Mucosa of rectum (tissue), 2 donors: ENCODE results near the gene CSNK2A2.
A peak's percentile ranks its signal among the peaks of the same experiment; 100 is the strongest.

Source experiments
- H3K27ac ChIP-seq, 2 donors: one replicate each; pipeline ENCODE4 v1.7.0; 2013; ENCODE audit warnings: inconsistent platforms in 2 of 2, low read depth in 2 of 2, low read length in 2 of 2
- H3K27me3 ChIP-seq, 2 donors: one replicate each; pipeline ENCODE4 v1.7.0; 2013; ENCODE audit warnings: low read length in 2 of 2; ENCODE audit not compliant: control insufficient read depth in 2 of 2, insufficient read depth in 2 of 2
- H3K36me3 ChIP-seq, 2 donors: one replicate each; pipeline ENCODE4 v1.7.0; 2013; ENCODE audit warnings: low read length in 2 of 2; ENCODE audit not compliant: control insufficient read depth in 2 of 2, insufficient read depth in 2 of 2
- H3K4me1 ChIP-seq, 2 donors: one replicate each; pipeline ENCODE4 v1.7.0; 2013; ENCODE audit warnings: low read length in 2 of 2, mild to moderate bottlenecking in 1 of 2; ENCODE audit not compliant: control insufficient read depth in 2 of 2, insufficient read depth in 2 of 2
- H3K4me3 ChIP-seq, 2 donors: one replicate each; pipeline ENCODE4 v1.7.0; 2013; ENCODE audit warnings: low read length in 2 of 2
- H3K9ac ChIP-seq, 2 donors: one replicate each; pipeline ENCODE4 v1.7.0; 2013; ENCODE audit warnings: low read length in 2 of 2, low read depth in 1 of 2, mild to moderate bottlenecking in 1 of 2
- H3K9me3 ChIP-seq, 2 donors: one replicate each; pipeline ENCODE4 v1.7.0; 2013; ENCODE audit warnings: low read length in 2 of 2; ENCODE audit not compliant: control insufficient read depth in 2 of 2
- donor health status: healthy.
- donor health status: Normal muscosa, but diverticular disease.

The CSNK2A2 gene

DNA sequence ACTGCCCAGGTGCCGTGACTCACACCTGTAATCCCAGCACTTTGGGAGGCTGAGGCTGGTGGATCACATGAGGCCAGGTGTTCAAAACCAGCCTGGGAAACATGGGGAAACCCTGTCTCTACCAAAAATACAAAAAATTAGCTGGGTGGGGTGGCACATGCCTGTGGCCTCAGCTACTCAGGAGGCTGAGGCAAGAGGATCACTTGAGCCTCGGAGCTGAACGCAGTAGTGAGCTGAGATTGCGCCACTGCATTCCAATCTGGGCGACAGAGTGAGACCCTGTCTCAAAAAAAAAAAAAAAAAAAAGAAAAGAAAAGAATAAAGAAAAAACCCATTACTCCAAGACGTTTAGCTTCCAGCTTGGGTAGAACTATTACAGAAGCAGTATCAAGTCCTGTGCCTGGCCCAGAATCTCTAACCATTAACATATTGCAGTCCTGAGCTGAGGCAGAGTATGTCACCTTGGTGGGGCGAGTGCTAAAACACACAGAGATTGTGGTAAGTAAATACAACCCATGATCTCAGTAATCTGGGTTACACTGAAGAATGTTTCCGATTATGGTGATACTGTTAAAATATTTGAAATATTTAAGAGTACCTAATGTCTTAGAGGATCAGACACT lies 45.5 kb downstream of the CSNK2A2 start:
- Histone ChIP-seq H3K9me3 (no peaks in the 10 kb centered on the region), H3K36me3 (no peaks in the 10 kb centered on the region), H3K27me3 (no peaks in the 10 kb centered on the region), H3K27ac (no peak overlapping the region), H3K4me1 (no peaks in the 10 kb centered on the region), H3K9ac (no peak overlapping the region), H3K4me3 (no peak overlapping the region)

GRCh38 chr16:58148526-58148925 lies 49.4 kb downstream of the CSNK2A2 start:
- H3K4me3 ChIP-seq: no peak overlapping the region
- no peaks in the 10 kb centered on the region for H3K9me3 ChIP-seq
- H3K36me3 ChIP-seq: no peaks in the 10 kb centered on the region
- no peak overlapping the region for H3K9ac ChIP-seq
- H3K27ac ChIP-seq: no peak overlapping the region
- no peaks in the 10 kb centered on the region for H3K4me1 ChIP-seq
- H3K27me3 ChIP-seq: no peaks in the 10 kb centered on the region

DNA sequence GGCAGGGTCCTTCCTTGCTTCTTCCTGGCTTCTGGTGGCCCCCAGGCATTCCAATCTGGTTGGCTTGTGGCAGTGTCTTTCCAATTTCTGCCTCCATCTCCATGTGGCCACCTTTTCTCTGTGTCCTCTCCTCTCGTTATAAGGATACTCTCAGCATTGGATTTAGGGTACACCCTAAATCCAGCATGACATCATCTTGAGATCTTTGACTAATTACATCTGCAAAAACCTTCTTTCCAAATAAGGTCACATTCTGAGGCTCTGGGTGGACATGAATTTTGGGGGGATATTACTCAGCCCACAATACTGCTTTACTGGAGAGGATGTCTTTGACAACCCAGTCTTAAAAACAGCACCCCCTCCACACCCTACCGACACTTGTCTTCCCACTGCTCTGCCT lies 49.8 kb downstream of the CSNK2A2 start:
- Histone ChIP-seq H3K36me3 (no peaks in the 10 kb centered on the region), H3K9me3 (no peaks in the 10 kb centered on the region), H3K9ac (no peak overlapping the region), H3K4me3 (no peak overlapping the region), H3K27ac (no peak overlapping the region), H3K4me1 (no peaks in the 10 kb centered on the region), H3K27me3 (no peaks in the 10 kb centered on the region)

- H3K4me3 ChIP-seq: no peak overlapping the region
- no peaks in the 10 kb centered on the region for H3K27me3 ChIP-seq
Measured at GRCh38 chr16:58138852-58139251, 59.1 kb downstream of the CSNK2A2 start.

GRCh38 chr16:58137581-58137980 lies 60.3 kb downstream of the CSNK2A2 start:
- H3K27ac ChIP-seq: no peak overlapping the region
- no peak overlapping the region for H3K4me3 ChIP-seq
- no peaks in the 10 kb centered on the region for H3K4me1 ChIP-seq
- H3K27me3 ChIP-seq: no peaks in the 10 kb centered on the region
- no peaks in the 10 kb centered on the region for H3K36me3 ChIP-seq
- H3K9me3 ChIP-seq: no peaks in the 10 kb centered on the region
- H3K9ac ChIP-seq: no peak overlapping the region

More at GRCh38 chr16:58138852-58139251, 59.1 kb downstream of the CSNK2A2 start:
- Histone ChIP-seq H3K36me3 (no peaks in the 10 kb centered on the region), H3K9me3 (no peaks in the 10 kb centered on the region), H3K4me1 (no peaks in the 10 kb centered on the region), H3K9ac (no peak overlapping the region), H3K27ac (no peak overlapping the region)

DNA sequence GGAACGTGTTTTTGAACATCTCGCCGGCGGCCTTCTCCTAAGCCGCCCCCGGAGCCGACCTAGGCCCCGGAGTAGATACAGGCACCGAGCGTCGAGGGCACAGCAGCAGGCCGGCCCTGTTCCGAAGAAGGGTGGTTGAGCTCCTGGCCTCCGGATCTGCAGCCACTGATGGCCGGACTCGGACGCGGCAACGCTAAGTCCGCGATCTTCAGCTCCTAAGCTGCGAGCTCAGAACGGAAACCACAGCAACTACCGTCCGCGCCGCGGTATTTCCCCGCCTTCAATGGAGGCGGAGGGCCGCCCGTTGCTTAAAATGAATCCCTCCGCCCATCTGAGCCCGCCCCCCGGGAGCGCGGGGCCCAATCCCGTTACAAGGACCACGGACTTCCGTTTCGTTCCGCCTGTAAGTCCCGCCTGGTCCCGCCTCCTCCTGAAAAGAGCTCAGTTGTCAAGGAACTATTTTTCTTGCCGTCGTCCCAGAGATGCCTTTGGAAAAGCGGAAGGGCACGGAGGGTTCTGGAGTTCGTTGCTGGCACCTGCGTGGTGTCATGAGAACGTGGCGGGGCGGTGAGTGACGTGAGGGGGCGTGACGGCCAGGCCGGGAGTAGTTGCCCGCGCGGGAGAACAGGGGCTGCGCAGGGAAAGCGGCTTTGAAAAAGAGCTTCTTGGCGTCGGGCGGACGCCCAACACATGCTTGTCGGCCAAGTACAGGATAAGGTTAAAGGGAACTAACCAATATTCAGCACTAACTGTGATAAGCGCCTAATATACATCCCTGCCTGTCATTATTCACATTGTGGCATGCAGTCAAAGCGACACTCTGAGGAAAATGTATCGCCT lies 68.6 kb downstream of the CSNK2A2 start, which contains the start of gene CFAP20:
Gene CFAP20 (minus strand): TSS at position 285 of the 840 bp plus-strand sequence. CDS start 266 bp downstream, at position 19.
- H3K4me1 ChIP-seq: peaks cover 21 to 27% of the 10 kb centered on the region in 2 donors
- no peaks in the 10 kb centered on the region for H3K9me3 ChIP-seq
- H3K4me3 ChIP-seq: peak within 1 kb of the TSS; percentile 79 to 84

DNA sequence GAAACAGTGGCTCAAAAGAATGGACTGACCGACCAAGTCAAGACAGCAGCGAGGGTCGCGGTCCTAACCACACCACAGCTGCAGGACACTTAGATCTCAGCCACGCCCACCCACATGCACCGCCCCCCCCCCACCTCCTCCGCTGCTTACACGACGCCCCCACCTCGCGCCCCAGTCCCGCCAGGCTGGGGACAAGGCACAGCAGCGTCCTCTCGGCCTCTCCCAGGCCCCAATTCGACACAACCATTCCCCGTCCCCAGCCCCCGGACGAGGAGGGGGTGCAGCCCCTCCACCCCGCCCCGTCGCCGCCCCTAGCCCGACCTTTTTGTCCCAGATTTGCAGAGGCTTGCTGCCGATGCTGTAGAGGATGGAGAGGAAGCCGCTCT lies 69.2 kb downstream of the CSNK2A2 start:
- peak overlapping the region; percentile 79 to 84 for H3K4me3 ChIP-seq
- no peaks in the 10 kb centered on the region for H3K36me3 ChIP-seq
- peak overlapping the region; percentile 78 to 98 for H3K9ac ChIP-seq
- H3K27me3 ChIP-seq: no peaks in the 10 kb centered on the region
- no peaks in the 10 kb centered on the region for H3K9me3 ChIP-seq
- H3K4me1 ChIP-seq: peaks cover 27 to 32% of the 10 kb centered on the region in 2 donors
- H3K27ac ChIP-seq: peak overlapping the region; percentile 90 to 95

More for the DNA sequence above, 68.6 kb downstream of the CSNK2A2 start, which contains the start of gene CFAP20:
- peak within 1 kb of the TSS; percentile 78 to 98 for H3K9ac ChIP-seq
- H3K27ac ChIP-seq: peak within 1 kb of the TSS; percentile 90 to 95
- H3K27me3 ChIP-seq: no peaks in the 10 kb centered on the region
- H3K36me3 ChIP-seq: no peaks in the 10 kb centered on the region

DNA sequence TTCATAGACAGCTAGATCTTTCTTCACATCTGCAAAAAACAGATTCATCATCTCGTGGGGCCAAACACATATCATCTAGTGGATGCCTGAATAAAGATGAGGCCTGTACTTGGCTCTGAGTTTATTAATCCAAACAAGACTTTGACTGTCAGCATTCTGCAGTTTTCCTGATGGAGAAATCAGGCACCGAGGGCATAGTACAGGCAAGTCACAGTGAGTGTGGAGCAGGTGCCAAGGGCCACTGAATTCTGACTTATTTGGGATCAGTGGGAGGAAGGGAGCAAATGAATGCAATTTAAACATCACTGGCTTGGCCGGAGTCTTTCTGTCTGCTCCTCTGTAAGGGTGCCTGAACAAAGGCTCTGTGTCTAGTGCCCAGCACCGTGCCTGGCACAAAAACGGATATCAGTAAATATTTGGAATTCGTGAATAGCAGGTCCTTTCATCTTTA lies 69.7 kb downstream of the CSNK2A2 start:
- Histone ChIP-seq H3K4me3 (peak overlapping the region; percentile 79 to 84), H3K9ac (peak overlapping the region; percentile 61 to 98), H3K9me3 (no peaks in the 10 kb centered on the region), H3K27me3 (no peaks in the 10 kb centered on the region), H3K27ac (no peak overlapping the region), H3K4me1 (peaks cover 28 to 35% of the 10 kb centered on the region in 2 donors), H3K36me3 (no peaks in the 10 kb centered on the region)

GRCh38 chr16:58127634-58128033 lies 70.3 kb downstream of the CSNK2A2 start:
- Histone ChIP-seq H3K9ac (peak overlapping the region; percentile 28 to 98), H3K27ac (peak overlapping the region; percentile 20 to 31), H3K9me3 (no peaks in the 10 kb centered on the region), H3K4me1 (peaks cover 28 to 37% of the 10 kb centered on the region in 2 donors), H3K36me3 (no peaks in the 10 kb centered on the region), H3K4me3 (peak overlapping the region; percentile 79 to 84), H3K27me3 (no peaks in the 10 kb centered on the region)

DNA sequence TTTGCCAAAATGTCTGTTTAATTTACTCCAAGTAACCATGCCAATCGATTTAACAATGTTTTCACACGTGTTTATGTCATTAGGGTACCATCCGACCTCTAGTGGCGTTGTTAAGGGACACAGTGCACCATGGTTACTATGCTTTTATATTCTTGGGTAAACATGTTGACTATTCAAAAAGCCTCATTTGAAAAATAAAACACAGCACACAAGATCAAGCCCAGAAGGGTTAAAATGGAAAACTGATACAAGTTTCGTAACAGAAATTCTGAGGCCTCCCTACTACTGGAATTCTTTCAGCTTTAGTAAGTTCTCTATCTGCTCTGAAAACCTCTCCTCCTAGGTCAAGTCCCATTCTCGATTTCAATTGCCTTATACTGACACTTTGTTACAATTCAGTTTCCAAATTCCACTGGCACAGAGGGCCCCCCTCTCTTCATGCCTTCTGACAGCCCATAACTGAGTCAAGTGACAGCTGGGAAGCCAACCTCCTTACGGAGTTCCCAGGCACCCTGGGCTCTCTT lies 70.8 kb downstream of the CSNK2A2 start:
- H3K4me1 ChIP-seq: peaks cover 28 to 38% of the 10 kb centered on the region in 2 donors

More for the DNA sequence above, 70.8 kb downstream of the CSNK2A2 start:
- no peaks in the 10 kb centered on the region for H3K27me3 ChIP-seq
- H3K9ac ChIP-seq: peak overlapping the region; percentile 28 to 98
- no peaks in the 10 kb centered on the region for H3K36me3 ChIP-seq
- H3K27ac ChIP-seq: peak overlapping the region; percentile 20 to 31
- H3K9me3 ChIP-seq: no peaks in the 10 kb centered on the region
- H3K4me3 ChIP-seq: peak overlapping the region; percentile 42 to 79
